SK-N-MC (cell line): ENCODE data around the gene SNRNP200.
"Not testable (repeated sequence)": the region's sequence is repeated elsewhere in the genome, so short reads cannot be mapped to it uniquely, and the experiment has no call there.

Experiments used
- DNase-seq: peaks from one replicate; pipeline ENCODE4 v3.0.0-alpha.2; 2011; ENCODE audit warnings: low read depth, low spot score
- H3K27ac ChIP-seq: fragments of 200-600 bp; sonication (generic); 2 replicates; pipeline ENCODE4 v1.5.1; 2016; ENCODE audit warnings: mixed run types
- H3K36me3 ChIP-seq: fragments of 200-600 bp; sonication (generic); 2 replicates; pipeline ENCODE4 v1.6.1; 2017; ENCODE audit warnings: antibody characterized with exemption, low read length, mixed read lengths; ENCODE audit not compliant: insufficient read depth
- H3K4me3 ChIP-seq: fragments of 200-600 bp; sonication (generic); 2 replicates; pipeline ENCODE4 v1.5.1; 2016
- H3K9ac ChIP-seq: fragments of 200-600 bp; sonication (generic); 2 replicates; pipeline ENCODE4 v1.8.0; 2017; ENCODE audit warnings: mixed run types, mixed read lengths; ENCODE audit not compliant: insufficient read length
- H3K9me3 ChIP-seq: fragments of 200-600 bp; sonication (generic); 2 replicates; pipeline ENCODE4 v1.6.1; 2017; ENCODE audit warnings: low read depth, mild to moderate bottlenecking, antibody characterized with exemption, low read length, moderate library complexity, mixed read lengths
- EZH2 ChIP-seq: fragments of 200-600 bp; sonication (generic); IDR thresholded peaks from one replicate; pipeline ENCODE4 v1.6.1; 2017; ENCODE audit warnings: antibody characterized with exemption
- FOXP2 ChIP-seq: optimal IDR thresholded peaks from 2 replicates; pipeline ENCODE3; 2011; ENCODE audit warnings: mild to moderate bottlenecking, moderate library complexity; ENCODE audit not compliant: insufficient read depth; ENCODE audit errors: extremely low read length, control extremely low read depth
- POLR2AphosphoS5 ChIP-seq: IDR thresholded peaks from 2 replicates; pipeline ENCODE4 v1.6.1; 2012; ENCODE audit warnings: mild to moderate bottlenecking, low read depth, low read length, borderline replicate concordance

Gene SNRNP200

DNA sequence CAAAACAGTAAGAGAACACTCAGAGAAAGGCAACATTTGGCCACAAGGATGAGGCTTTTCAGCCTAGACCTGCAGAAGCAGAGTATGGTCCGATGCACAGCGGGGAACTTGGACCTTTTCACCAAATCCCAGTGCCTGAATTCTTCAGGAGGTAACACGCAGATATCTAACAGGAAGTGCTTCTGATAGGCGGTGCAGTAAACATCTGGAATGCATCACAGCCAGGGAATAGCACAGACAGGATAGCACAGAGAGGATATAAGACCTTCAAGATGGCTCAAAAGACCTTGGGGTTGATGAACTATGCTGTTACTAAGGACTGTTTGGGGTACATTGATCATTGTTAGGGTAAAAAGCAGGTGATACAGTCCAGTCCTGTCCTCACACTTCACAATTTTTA is 41.3 kb downstream of the SNRNP200 start:
- Histone ChIP-seq H3K9ac (no peak overlapping the region), H3K9me3 (no peaks in the 10 kb centered on the region), H3K4me3 (peak overlapping the region; percentile 96), H3K36me3 (peaks cover 19% of the 10 kb centered on the region), H3K27ac (no peak overlapping the region)
- DNase-seq, result no peak
- TF ChIP-seq FOXP2 (no peak), EZH2 (no peak), POLR2AphosphoS5 (no peak)

GRCh38 chr2:96262306-96262705 is 43.0 kb downstream of the SNRNP200 start:
- H3K36me3 ChIP-seq, result peaks cover 4% of the 10 kb centered on the region; the same call in 1 of the 2 replicates
- no peak for DNase-seq
- H3K9ac ChIP-seq, result no peak overlapping the region
- no peaks in the 10 kb centered on the region for H3K9me3 ChIP-seq
- no peak overlapping the region for H3K27ac ChIP-seq
- TF ChIP-seq POLR2AphosphoS5 (no peak), EZH2 (no peak), FOXP2 (no peak)
- no peak overlapping the region for H3K4me3 ChIP-seq

- no peak overlapping the region for H3K27ac ChIP-seq
- no peak for TF ChIP-seq POLR2AphosphoS5
- TF ChIP-seq EZH2, result no peak
- TF ChIP-seq FOXP2, result no peak
- DNase-seq, result no peak
- H3K9me3 ChIP-seq, result no peaks in the 10 kb centered on the region
- H3K36me3 ChIP-seq, result peaks cover 3% of the 10 kb centered on the region; the same call in 1 of the 2 replicates
- no peak overlapping the region for H3K9ac ChIP-seq
- no peak overlapping the region for H3K4me3 ChIP-seq
These were observed 43.9 kb downstream of the SNRNP200 start for GRCh38 chr2:96261328-96262003.

GRCh38 chr2:96260387-96261260 is 44.7 kb downstream of the SNRNP200 start:
- TF ChIP-seq FOXP2, result no peak
- no peak for TF ChIP-seq POLR2AphosphoS5
- no peak for TF ChIP-seq EZH2
- Histone ChIP-seq H3K27ac (no peak overlapping the region), H3K9ac (no peak overlapping the region), H3K36me3 (peaks cover 3% of the 10 kb centered on the region; the same call in 1 of the 2 replicates), H3K4me3 (no peak overlapping the region), H3K9me3 (no peaks in the 10 kb centered on the region)
- DNase-seq, result no peak

DNA sequence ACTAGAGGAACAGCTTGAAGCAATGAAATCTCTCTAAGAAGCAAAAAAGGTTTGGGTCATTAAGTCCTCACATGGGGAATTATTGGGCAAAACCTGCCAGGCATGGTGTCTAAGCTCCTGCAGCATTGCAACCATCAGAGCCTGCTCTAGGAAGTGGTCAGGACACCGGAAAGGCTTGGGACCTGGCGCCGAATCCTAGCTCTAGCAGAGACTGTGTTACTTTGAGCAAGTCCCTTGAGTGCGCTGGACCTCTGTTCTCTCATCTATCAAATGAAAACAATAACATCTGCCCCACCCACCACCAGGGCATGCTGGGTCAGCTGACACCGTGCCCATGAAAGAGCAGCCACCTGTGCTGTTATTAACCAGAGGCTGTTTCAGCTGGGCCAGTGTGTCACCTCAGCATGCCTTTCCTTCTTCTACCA is 45.8 kb downstream of the SNRNP200 start:
- Histone ChIP-seq H3K27ac (no peak overlapping the region), H3K4me3 (no peak overlapping the region), H3K9me3 (no peaks in the 10 kb centered on the region), H3K9ac (no peak overlapping the region), H3K36me3 (peaks cover 8% of the 10 kb centered on the region; the same call in 1 of the 2 replicates)
- DNase-seq, result no peak
- TF ChIP-seq POLR2AphosphoS5 (no peak), FOXP2 (no peak), EZH2 (no peak)

DNA sequence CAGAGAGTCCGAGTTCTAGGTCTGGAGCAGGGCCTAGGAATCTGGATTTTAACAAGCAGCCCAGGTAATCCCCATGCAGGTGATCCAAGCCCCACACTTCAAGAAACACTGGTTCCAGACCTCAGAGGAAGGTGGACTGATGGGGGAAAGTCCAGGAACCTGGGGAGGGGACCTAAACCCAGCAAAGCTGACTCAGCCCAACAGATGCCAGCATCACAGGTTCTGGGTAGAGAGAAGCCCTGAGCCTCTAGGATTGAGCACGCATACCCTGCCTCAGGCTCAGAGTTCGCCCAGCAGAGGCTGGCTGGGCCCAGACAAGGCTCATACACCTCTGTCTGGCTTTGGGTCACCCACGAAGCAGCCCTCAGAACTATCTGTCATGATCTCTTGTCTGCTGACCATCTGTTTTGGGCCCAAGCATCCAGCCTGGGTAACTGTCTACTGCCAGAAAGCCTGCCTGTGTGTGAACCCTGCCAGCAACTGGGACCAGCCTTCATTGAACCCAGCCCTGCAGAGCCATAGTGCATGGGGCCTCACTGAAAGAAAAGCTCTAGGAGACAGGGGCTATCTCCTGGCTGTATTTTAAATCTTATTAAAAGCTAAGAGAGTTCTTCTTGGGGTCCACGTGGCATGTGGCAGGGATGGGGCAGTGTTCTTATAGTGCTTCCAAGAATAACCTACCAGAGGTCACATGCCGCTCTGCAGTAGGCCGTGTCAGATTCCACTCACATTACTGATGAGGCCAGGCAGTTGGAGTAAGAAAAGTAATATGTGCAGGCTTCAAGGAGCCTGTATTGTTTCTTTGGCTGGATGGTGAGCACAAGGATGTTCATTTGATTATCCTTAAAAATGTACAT is 47.0 kb downstream of the SNRNP200 start:
- no peak overlapping the region for H3K9ac ChIP-seq
- TF ChIP-seq FOXP2, result no peak
- TF ChIP-seq POLR2AphosphoS5, result no peak
- no peak for TF ChIP-seq EZH2

GRCh38 chr2:96257744-96258143 is 47.6 kb downstream of the SNRNP200 start:
- not testable (repeated sequence) for DNase-seq, H3K9me3 ChIP-seq, H3K27ac ChIP-seq, H3K4me3 ChIP-seq, H3K9ac ChIP-seq
- peaks cover 15% of the 10 kb centered on the region; the same call in 1 of the 2 replicates for H3K36me3 ChIP-seq

More for the DNA sequence above, 47.0 kb downstream of the SNRNP200 start:
- no peak for DNase-seq
- Histone ChIP-seq H3K36me3 (peaks cover 10% of the 10 kb centered on the region; the same call in 1 of the 2 replicates), H3K27ac (no peak overlapping the region), H3K9me3 (no peaks in the 10 kb centered on the region), H3K4me3 (no peak overlapping the region)
